HepG2 (cell line): ENCODE results near the gene CIB2. TPM values are rescaled to one million over a fixed set of nuclear protein-coding genes. Genes with fewer than 3 reads are reported as not detected.
A peak's percentile ranks its signal among the peaks of the same experiment; 100 is the strongest.

Experiments used
- BCL6 ChIP-seq: IDR thresholded peaks from 2 replicates; pipeline ENCODE4 v1.6.1; 2016; ENCODE audit warnings: missing genetic modification reagents, missing compliant biosample characterization
- CBX1 ChIP-seq: IDR thresholded peaks from one replicate; pipeline ENCODE4 v1.6.1; 2016; ENCODE audit warnings: antibody characterized with exemption, low read depth
- CTCF ChIP-seq: sonication (generic); formaldehyde crosslinking; IDR thresholded peaks from 2 replicates; pipeline ENCODE4 v1.5.0; 2020; ENCODE audit warnings: mild to moderate bottlenecking, missing genetic modification reagents, moderate library complexity
- ETS1 ChIP-seq: sonication (generic); formaldehyde crosslinking; IDR thresholded peaks from 2 replicates; pipeline ENCODE4 v1.4.0; 2020; ENCODE audit warnings: missing genetic modification reagents
- GLI4 ChIP-seq: sonication (generic); formaldehyde crosslinking; IDR thresholded peaks from 2 replicates; pipeline ENCODE4 v1.5.1; 2020; ENCODE audit warnings: missing genetic modification reagents, mild to moderate bottlenecking, moderate library complexity, borderline replicate concordance
- HOXA3 ChIP-seq: sonication (generic); formaldehyde crosslinking; IDR thresholded peaks from 2 replicates; pipeline ENCODE4 v1.5.0; 2020; ENCODE audit warnings: missing genetic modification reagents
- KLF12 ChIP-seq: sonication (generic); formaldehyde crosslinking; IDR thresholded peaks from 2 replicates; pipeline ENCODE4 v1.4.0; 2020; ENCODE audit warnings: missing genetic modification reagents, borderline replicate concordance
- NFKB2 ChIP-seq: sonication (generic); formaldehyde crosslinking; IDR thresholded peaks from 2 replicates; pipeline ENCODE4 v1.4.0; 2020; ENCODE audit warnings: missing genetic modification reagents, borderline replicate concordance
- PHF8 ChIP-seq: sonication (generic); formaldehyde crosslinking; IDR thresholded peaks from 2 replicates; pipeline ENCODE4 v1.5.0; 2020; ENCODE audit warnings: missing genetic modification reagents
- PITX1 ChIP-seq: sonication (generic); formaldehyde crosslinking; IDR thresholded peaks from 2 replicates; pipeline ENCODE4 v1.5.1; 2020; ENCODE audit warnings: mild to moderate bottlenecking, missing genetic modification reagents
- SIX4 ChIP-seq: sonication (generic); formaldehyde crosslinking; IDR thresholded peaks from 2 replicates; pipeline ENCODE4 v1.4.0; 2020; ENCODE audit warnings: missing genetic modification reagents
- SOX5 ChIP-seq: IDR thresholded peaks from 2 replicates; pipeline ENCODE4 v1.6.1; 2016; ENCODE audit warnings: borderline replicate concordance
- TEF ChIP-seq: sonication (generic); formaldehyde crosslinking; IDR thresholded peaks from 2 replicates; pipeline ENCODE4 v1.5.0; 2020; ENCODE audit warnings: missing genetic modification reagents
- ZBTB25 ChIP-seq: IDR thresholded peaks from 2 replicates; pipeline ENCODE4 v1.6.1; 2018; ENCODE audit warnings: missing genetic modification reagents
- ZNF281 ChIP-seq: sonication (generic); formaldehyde crosslinking; IDR thresholded peaks from 2 replicates; pipeline ENCODE4 v1.4.0; 2020; ENCODE audit warnings: missing genetic modification reagents, borderline replicate concordance
- polyA plus RNA-seq, 8 experiments: library from polyadenylated mRNA; depleted of rRNA in 3 of 8; stranded (reverse) in 7 of 8; unstranded in 1 of 8; fragments of >200 nt; fragmentation: Illumina TruSeq in 4 of 8; extraction: Trizol in 4 of 8; gene quantifications; 2 replicates each; pipeline versions ENCODE4 v1.2.1 to v1.2.3, GENCODE V29; 2011 to 2016; ENCODE audit warnings: low read depth in 4 of 8, missing spikeins in 1 of 8, mixed read lengths in 1 of 8; ENCODE audit not compliant: insufficient read depth in 1 of 8
- total RNA-seq, 5 experiments: library from RNA; depleted of rRNA; stranded (reverse); fragments of >200 nt; fragmentation: Illumina TruSeq; extraction: Trizol; gene quantifications; 2 replicates each; pipeline ENCODE4 v1.2.3, GENCODE V29; 2016; ENCODE audit warnings: low read depth in 1 of 5

CIB2 gene
- total and polyA plus RNA-seq, 2 of the 13 experiments (the other 11 are each of a cell fraction or from before 2014, with no cell fraction given) = 1.4 to 1.5 TPM

GRCh38 chr15:78077053-78077870 lies 54.0 kb downstream of the CIB2 start, which contains the start of gene TBC1D2B (continued):
- no peak for TF ChIP-seq KLF12 (CRISPR knock-in tag)
- peak; percentile 46; the same call in 1 of the 2 replicates for TF ChIP-seq NFKB2
- TF ChIP-seq GLI4 (CRISPR knock-in tag) = no peak
- no peak for TF ChIP-seq ETS1 (CRISPR knock-in tag)
- TF ChIP-seq SIX4 (CRISPR knock-in tag) = no peak
- peak; percentile 37; the same call in 1 of the 2 replicates for TF ChIP-seq HOXA3
- TF ChIP-seq ZNF281 (CRISPR knock-in tag) = no peak
- no peak for TF ChIP-seq CBX1
- peak; percentile 25; the same call in 1 of the 2 replicates for TF ChIP-seq CTCF (CRISPR knock-in tag)
- TF ChIP-seq TEF (CRISPR knock-in tag) = no peak
- TF ChIP-seq ZBTB25 (CRISPR knock-in tag) = no peak
- TF ChIP-seq SOX5 (CRISPR knock-in tag) = no peak
- TF ChIP-seq PITX1 (CRISPR knock-in tag) = 0 out of 2 replicates have a peak, but pooled peaks have one; percentile 25
- TF ChIP-seq PHF8 = peak; percentile 59
- TF ChIP-seq BCL6 (CRISPR knock-in tag) = 0 out of 2 replicates have a peak, but pooled peaks have one; percentile 8
